Lower lobe of right lung (tissue), 2 donors: ENCODE results near the gene PCDH12. TPM values are rescaled to one million over a fixed set of nuclear protein-coding genes. Genes with fewer than 3 reads are reported as not detected.
A peak's percentile ranks its signal among the peaks of the same experiment; 100 is the strongest.
"Not testable (repeated sequence)": the region's sequence is repeated elsewhere in the genome, so short reads cannot be mapped to it uniquely, and the experiment has no call there.

Experiments used
- ATAC-seq, 2 donors: fragments of 200-7000 bp; cut with Tn5 transposase; one replicate each; pipeline ENCODE4 v1.9.1; 2020 to 2022; ENCODE audit warnings: mild to moderate bottlenecking in 2 of 2, moderate library complexity in 2 of 2
- DNase-seq: peaks from one replicate; pipeline ENCODE4 v3.0.0-alpha.2; 2020
- H3K27ac ChIP-seq: fragments of 200-600 bp; one replicate; pipeline ENCODE4 v1.8.0; 2022
- H3K27me3 ChIP-seq: fragments of 200-600 bp; one replicate; pipeline ENCODE4 v1.8.0; 2022; ENCODE audit warnings: low read depth
- H3K36me3 ChIP-seq: fragments of 200-600 bp; one replicate; pipeline ENCODE4 v1.8.0; 2022; ENCODE audit warnings: mild to moderate bottlenecking
- H3K4me1 ChIP-seq: fragments of 200-600 bp; one replicate; pipeline ENCODE4 v1.8.0; 2022
- H3K4me3 ChIP-seq: fragments of 200-600 bp; one replicate; pipeline ENCODE4 v1.8.0; 2022; ENCODE audit warnings: mild to moderate bottlenecking
- H3K9me3 ChIP-seq: fragments of 200-600 bp; one replicate; pipeline ENCODE4 v1.8.0; 2022
- CTCF ChIP-seq: fragments of 200-600 bp; IDR thresholded peaks from one replicate; pipeline ENCODE4 v1.8.0; 2022; ENCODE audit warnings: antibody characterized with exemption, mild to moderate bottlenecking
- intact Hi-C: fragments of 100-400 bp; cut with DNase I; formaldehyde crosslinking; loops from one replicate; pipeline ENCODE4 v1.11.0; 2022
- total RNA-seq: library from RNA; stranded (reverse); fragmentation: NEBNext Ultra II Directional; extraction: Animal tissue kit (Norgen Biotek cat#: 25700); gene quantifications from one replicate; pipeline ENCODE4 v1.2.1, GENCODE V29; 2021
- donor health status: DM: no; HTN: yes; CAD: no; lungs with severe emphysema.

The PCDH12 gene
- total RNA-seq, 1 donor from 2014 or later = 14.9 TPM

GRCh38 chr5:141928051-141928450 lies 30.0 kb downstream of the PCDH12 start:
- H3K4me1 ChIP-seq = peaks cover 36% of the 10 kb centered on the region
- ATAC-seq (no peak), DNase-seq (no peak)
- TF ChIP-seq CTCF = no peak
- peaks cover 83% of the 10 kb centered on the region for H3K36me3 ChIP-seq
- intact Hi-C loops = no loop called here
- H3K9me3 ChIP-seq = no peaks in the 10 kb centered on the region
- peak overlapping the region; percentile 18 for H3K27ac ChIP-seq
- H3K4me3 ChIP-seq = no peak overlapping the region
- H3K27me3 ChIP-seq = no peaks in the 10 kb centered on the region

- Histone ChIP-seq H3K36me3 (peaks cover 67% of the 10 kb centered on the region), H3K27ac (no peak overlapping the region)
- TF ChIP-seq CTCF = no peak
These were observed 31.6 kb downstream of the PCDH12 start for GRCh38 chr5:141926434-141926833.

GRCh38 chr5:141923448-141924313 lies 34.3 kb downstream of the PCDH12 start, which contains the start of gene DELE1:
DELE1 (plus strand) TSS chr5:141923871; CDS start chr5:141923942, 71 bp downstream.
- Histone ChIP-seq H3K4me3 (peak within 1 kb of the TSS; percentile 86), H3K4me1 (peaks cover 38% of the 10 kb centered on the region), H3K9me3 (no peaks in the 10 kb centered on the region), H3K27ac (peak within 1 kb of the TSS; percentile 99), H3K36me3 (peaks cover 40% of the 10 kb centered on the region), H3K27me3 (no peaks in the 10 kb centered on the region)
- DNase-seq (peak; percentile 98), ATAC-seq (peak; percentile 99 to 100)
- peak; percentile 8 for TF ChIP-seq CTCF
- intact Hi-C loops = no loop called here

More at GRCh38 chr5:141926434-141926833, 31.6 kb downstream of the PCDH12 start:
- Histone ChIP-seq H3K9me3 (no peaks in the 10 kb centered on the region), H3K27me3 (no peaks in the 10 kb centered on the region), H3K4me1 (peaks cover 41% of the 10 kb centered on the region), H3K4me3 (no peak overlapping the region)
- intact Hi-C loops = no loop called here
- ATAC-seq (no peak), DNase-seq (no peak)

GRCh38 chr5:141922827-141923447 lies 35.1 kb downstream of the PCDH12 start:
- intact Hi-C loops, DNase-seq: not testable (repeated sequence)
- peak overlapping the region; percentile 86 for H3K4me3 ChIP-seq

GRCh38 chr5:141920771-141921170 lies 37.2 kb downstream of the PCDH12 start:
- H3K36me3 ChIP-seq = peaks cover 11% of the 10 kb centered on the region
- no peak overlapping the region for H3K4me3 ChIP-seq
- intact Hi-C loops = no loop called here
- TF ChIP-seq CTCF = no peak
- DNase-seq = no peak
- no peak overlapping the region for H3K27ac ChIP-seq
- no peaks in the 10 kb centered on the region for H3K27me3 ChIP-seq
- ATAC-seq = no peak
- H3K4me1 ChIP-seq = peaks cover 23% of the 10 kb centered on the region
- no peaks in the 10 kb centered on the region for H3K9me3 ChIP-seq

More at GRCh38 chr5:141922827-141923447, 35.1 kb downstream of the PCDH12 start:
- H3K36me3 ChIP-seq = peaks cover 32% of the 10 kb centered on the region
- peaks cover 31% of the 10 kb centered on the region for H3K4me1 ChIP-seq
- peak overlapping the region; percentile 99 for H3K27ac ChIP-seq
- H3K9me3 ChIP-seq, H3K27me3 ChIP-seq: not testable (repeated sequence)
- peak in 1 of 2 donors; percentile 9 for ATAC-seq
